IPS-11a (cell line): ENCODE measurements around the gene SLC10A7.

Experiments used
- H3K4me3 ChIP-seq: one replicate; pipeline ENCODE4 v1.5.1; 2013; ENCODE audit warnings: low read depth, low read length, control low read depth

SLC10A7 gene

GRCh38 chr4:146442801-146443200 lies 78.9 kb downstream of the SLC10A7 start:
- no peak overlapping the region for H3K4me3 ChIP-seq

- no peak overlapping the region for H3K4me3 ChIP-seq
Measured at GRCh38 chr4:146439999-146440398, 81.7 kb downstream of the SLC10A7 start.

- H3K4me3 ChIP-seq, result no peak overlapping the region
Measured at GRCh38 chr4:146439437-146439836, 82.3 kb downstream of the SLC10A7 start.

- H3K4me3 ChIP-seq, result no peak overlapping the region
Measured at GRCh38 chr4:146437778-146438177, 84.0 kb downstream of the SLC10A7 start.

GRCh38 chr4:146436423-146437162 lies 85.1 kb downstream of the SLC10A7 start:
- H3K4me3 ChIP-seq, result no peak overlapping the region

GRCh38 chr4:146435962-146436361 lies 85.8 kb downstream of the SLC10A7 start:
- H3K4me3 ChIP-seq, result no peak overlapping the region

- H3K4me3 ChIP-seq, result no peak overlapping the region
Measured at GRCh38 chr4:146432065-146432464, 89.7 kb downstream of the SLC10A7 start.

GRCh38 chr4:146428298-146428697 lies 93.4 kb downstream of the SLC10A7 start:
- no peak overlapping the region for H3K4me3 ChIP-seq

- no peak overlapping the region for H3K4me3 ChIP-seq
Measured at GRCh38 chr4:146417822-146418221, 103.9 kb downstream of the SLC10A7 start.

GRCh38 chr4:146415829-146416228 lies 105.9 kb downstream of the SLC10A7 start:
- no peak overlapping the region for H3K4me3 ChIP-seq

GRCh38 chr4:146407669-146408084 lies 114.1 kb downstream of the SLC10A7 start:
- no peak overlapping the region for H3K4me3 ChIP-seq

- H3K4me3 ChIP-seq, result no peak overlapping the region
Measured at GRCh38 chr4:146407257-146407656, 114.5 kb downstream of the SLC10A7 start.

- no peak overlapping the region for H3K4me3 ChIP-seq
Measured at GRCh38 chr4:146401274-146401673, 120.5 kb downstream of the SLC10A7 start.

GRCh38 chr4:146398896-146399445 lies 122.8 kb downstream of the SLC10A7 start:
- H3K4me3 ChIP-seq, result no peak overlapping the region

GRCh38 chr4:146398404-146398803 lies 123.3 kb downstream of the SLC10A7 start:
- H3K4me3 ChIP-seq, result no peak overlapping the region

GRCh38 chr4:146389561-146389960 lies 132.2 kb downstream of the SLC10A7 start:
- no peak overlapping the region for H3K4me3 ChIP-seq

GRCh38 chr4:146382194-146382593 lies 139.5 kb downstream of the SLC10A7 start:
- no peak overlapping the region for H3K4me3 ChIP-seq

GRCh38 chr4:146381263-146381872 lies 140.4 kb downstream of the SLC10A7 start:
- no peak overlapping the region for H3K4me3 ChIP-seq

- no peak overlapping the region for H3K4me3 ChIP-seq
Measured at GRCh38 chr4:146379744-146380143, 142.0 kb downstream of the SLC10A7 start.

- H3K4me3 ChIP-seq, result no peak overlapping the region
Measured at GRCh38 chr4:146371812-146372211, 149.9 kb downstream of the SLC10A7 start.

GRCh38 chr4:146370841-146371240 lies 150.9 kb downstream of the SLC10A7 start:
- H3K4me3 ChIP-seq, result no peak overlapping the region

- H3K4me3 ChIP-seq, result no peak overlapping the region
Measured at GRCh38 chr4:146369446-146369845, 152.3 kb downstream of the SLC10A7 start.
